ENCODE measurements around the gene TAF1L.
"Not testable (repeated sequence)": the region's sequence is repeated elsewhere in the genome, so short reads cannot be mapped to it uniquely, and the experiment has no call there.

The TAF1L gene
- 0.18 to 0.62 (median 0.40) reads per million in 4 experiments for total RNA-seq

DNA sequence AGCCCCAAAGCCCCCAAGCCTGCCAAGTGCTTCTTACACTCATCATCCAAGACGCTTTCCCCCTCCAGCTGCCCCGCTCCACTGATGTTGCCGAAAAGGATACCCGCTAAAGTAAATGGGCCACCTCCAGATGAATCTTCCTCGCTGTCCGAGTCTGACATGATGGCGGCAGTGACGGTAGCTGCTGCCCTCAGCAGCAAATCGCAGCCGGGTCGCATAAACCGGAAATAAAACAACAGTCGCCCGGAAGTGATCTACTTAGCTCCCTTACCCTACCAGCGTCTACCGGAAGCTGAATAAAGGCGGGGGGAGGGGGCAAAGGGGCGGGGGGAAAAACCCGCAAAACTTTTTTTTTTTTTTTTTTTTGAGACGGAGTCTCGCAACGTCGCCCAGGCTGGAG is at the start of gene TAF1L:
Gene TAF1L (minus strand): TSS at position 308 of the 400 bp plus-strand sequence. CDS start 90 bp downstream, at position 218.
- DNase-seq, result no peak

- no peak for DNase-seq
Observed at GRCh38 chr9:32681751-32682150, 46.3 kb upstream of the TAF1L start.

- no peak for DNase-seq
Observed at GRCh38 chr9:32677931-32678330, 42.5 kb upstream of the TAF1L start.

DNA sequence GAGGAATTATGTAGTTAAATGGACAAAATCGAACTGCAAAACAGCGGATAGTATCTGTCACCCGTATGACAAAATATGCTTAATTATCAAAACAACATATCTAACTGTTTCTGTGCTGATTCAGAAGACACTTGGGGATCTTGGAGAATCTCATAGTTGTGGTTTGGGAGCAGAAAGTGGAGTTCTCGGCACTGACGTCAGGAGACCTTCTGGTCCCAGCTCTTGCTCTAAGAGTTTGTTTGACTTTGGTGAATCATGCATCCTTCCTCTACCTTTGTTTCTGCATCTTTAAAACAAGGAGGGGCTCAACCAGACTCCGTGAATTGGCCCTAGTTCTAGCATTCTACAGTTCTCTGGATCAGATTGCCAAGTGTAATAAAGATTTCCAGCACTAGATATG is 37.0 kb upstream of the TAF1L start:
- no peak for DNase-seq

- DNase-seq, result no peak
Observed at GRCh38 chr9:32671333-32671732, 35.9 kb upstream of the TAF1L start.

DNA sequence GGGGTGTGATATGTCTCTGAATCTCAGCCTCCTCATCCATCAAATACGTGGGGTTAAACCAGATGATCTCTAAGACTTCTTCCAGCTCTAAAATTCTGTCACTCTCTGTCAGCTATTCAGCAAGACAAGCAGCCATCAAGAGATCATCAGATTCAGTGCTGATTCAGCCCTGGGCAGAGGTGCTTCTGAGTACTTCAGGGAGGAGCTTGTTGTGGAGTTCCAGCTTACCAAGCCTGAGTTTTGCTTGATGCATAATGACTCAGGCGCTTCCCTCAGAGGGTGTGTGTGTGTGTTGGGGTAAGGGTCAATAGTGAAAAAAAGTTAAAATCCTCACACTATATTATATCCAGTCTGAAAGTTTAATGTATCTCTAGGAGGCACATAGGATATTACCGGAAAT is 29.6 kb upstream of the TAF1L start:
- DNase-seq, result no peak

GRCh38 chr9:32663741-32664140 is 28.3 kb upstream of the TAF1L start:
- no peak for DNase-seq

DNA sequence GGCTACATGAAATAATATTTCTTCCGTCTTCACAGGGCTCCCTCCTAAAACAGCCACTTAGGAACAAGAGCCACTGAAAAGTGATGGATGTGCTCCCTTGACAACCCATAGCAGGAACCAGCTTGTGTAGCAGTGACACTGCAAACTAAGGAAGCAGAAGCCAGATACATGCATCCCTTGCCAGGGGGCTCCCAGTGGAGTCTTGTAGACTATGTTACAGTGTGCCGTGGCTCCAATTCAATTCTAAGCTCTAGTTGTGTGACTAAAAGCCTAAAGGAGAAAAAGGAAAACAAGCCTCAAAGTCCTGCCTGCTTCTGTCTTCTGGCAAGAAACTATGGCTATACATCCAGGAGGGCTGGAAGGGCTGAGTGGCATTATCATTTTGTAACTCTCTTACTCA is 12.2 kb upstream of the TAF1L start:
- no peak for DNase-seq

- no peak for DNase-seq
Observed at GRCh38 chr9:32644698-32645097, 9.2 kb upstream of the TAF1L start.

GRCh38 chr9:32633151-32633550 is 2.3 kb downstream of the TAF1L start:
- not testable (repeated sequence) for DNase-seq

GRCh38 chr9:32631991-32632390 is 3.5 kb downstream of the TAF1L start:
- DNase-seq, result no peak

- no peak for DNase-seq
Observed at GRCh38 chr9:32627394-32627954, 8.0 kb downstream of the TAF1L start.

DNA sequence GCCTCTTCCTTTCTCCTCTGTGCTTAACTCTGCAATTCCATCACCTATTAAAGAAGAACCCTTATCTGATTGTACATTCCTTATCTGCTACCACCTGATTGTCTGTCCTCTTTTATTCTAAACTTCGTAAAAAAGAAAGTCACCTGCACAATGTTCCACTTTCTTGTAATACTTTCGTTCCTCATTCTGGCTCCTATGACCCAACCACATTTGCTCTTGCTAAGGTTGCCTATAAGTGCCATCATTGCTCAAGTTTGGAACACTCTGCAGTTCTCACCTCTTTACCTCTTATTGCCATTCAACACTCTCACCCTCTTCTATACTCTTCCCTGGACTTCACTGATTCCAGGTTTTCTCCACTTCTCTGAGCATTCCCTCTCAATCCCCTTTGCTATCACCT is 10.1 kb downstream of the TAF1L start:
- no peak for DNase-seq

GRCh38 chr9:32622948-32623347 is 12.5 kb downstream of the TAF1L start:
- no peak for DNase-seq

DNA sequence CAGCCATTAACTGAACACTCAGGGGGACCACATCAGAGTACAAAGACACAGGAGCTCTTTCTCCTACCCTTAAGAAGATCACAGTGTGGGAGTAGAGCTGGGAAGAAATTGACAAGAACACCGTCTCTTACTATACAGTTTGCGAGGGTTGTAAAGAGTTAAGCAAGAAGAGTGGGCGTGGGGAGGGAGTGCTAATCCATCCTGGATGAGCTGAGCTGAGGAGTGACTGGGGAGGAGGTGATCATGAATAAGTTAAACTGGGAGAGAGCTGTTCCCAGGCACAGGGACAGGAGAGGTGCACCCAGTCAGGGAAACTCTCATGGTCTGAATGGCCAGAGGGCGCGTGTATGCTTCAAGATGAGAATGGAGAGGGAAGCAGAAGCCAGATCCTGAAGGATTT is 17.2 kb downstream of the TAF1L start:
- no peak for DNase-seq

DNA sequence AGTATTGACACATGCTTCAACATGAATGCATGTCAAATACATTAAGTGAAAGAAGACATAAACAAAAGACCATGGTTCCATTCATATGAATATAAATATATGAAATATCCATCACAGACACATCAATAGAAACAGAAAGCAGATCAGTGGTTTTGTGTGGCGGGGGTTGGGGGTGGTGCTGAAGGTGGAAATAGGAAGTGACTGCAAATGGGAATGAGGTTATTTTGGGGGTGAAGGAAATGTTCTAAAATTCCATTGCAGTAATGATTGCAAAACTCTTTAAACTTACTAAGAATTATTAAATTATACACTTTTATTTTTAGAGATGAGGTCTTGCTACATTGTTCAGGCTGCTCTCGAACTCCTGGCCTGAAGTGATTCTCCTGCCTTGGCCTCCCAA is 28.7 kb downstream of the TAF1L start:
- no peak for DNase-seq

DNA sequence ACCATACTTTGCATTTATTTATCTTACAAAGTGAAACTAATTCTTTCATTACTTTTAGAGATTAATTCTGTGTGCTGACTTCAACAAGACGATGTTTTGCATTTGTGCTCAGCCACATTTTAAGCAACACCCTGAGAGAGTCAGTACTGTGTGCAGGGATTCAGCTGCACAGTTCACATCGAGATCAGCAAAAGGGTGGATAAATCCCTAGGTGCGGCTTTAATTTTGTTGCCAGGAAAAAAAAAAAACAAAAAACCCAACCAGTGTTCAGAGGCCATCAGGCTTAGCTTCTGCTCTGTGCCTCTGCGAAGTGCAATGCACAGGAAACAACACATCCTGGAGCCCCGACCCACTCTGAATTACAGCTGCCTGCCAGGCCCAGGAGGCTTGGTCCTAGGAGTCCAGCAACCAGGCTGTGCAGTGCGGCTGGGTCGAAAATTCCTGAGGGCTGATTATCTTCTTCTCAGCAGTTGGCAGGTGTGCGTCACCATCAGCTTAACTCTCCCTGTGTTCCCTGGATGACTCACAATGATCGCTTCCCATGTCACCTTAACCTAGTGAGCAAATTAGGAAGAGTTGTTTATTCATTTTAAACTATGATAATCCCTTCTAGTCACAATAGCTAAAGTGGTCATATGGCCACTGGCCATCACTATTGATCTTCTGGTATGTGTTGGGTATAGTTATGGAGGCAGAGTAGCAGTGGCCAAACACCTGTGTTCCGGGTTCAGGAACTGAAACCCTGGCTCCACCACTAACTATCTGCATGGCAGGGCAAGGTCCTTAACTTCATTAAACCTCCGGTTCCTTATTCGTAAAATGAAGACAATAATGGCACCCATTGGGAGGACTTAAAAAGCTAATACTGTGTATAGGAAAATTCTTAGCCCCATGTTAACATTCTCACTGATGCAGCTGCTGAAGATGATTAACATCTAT is 31.3 kb downstream of the TAF1L start:
- no peak for DNase-seq

DNA sequence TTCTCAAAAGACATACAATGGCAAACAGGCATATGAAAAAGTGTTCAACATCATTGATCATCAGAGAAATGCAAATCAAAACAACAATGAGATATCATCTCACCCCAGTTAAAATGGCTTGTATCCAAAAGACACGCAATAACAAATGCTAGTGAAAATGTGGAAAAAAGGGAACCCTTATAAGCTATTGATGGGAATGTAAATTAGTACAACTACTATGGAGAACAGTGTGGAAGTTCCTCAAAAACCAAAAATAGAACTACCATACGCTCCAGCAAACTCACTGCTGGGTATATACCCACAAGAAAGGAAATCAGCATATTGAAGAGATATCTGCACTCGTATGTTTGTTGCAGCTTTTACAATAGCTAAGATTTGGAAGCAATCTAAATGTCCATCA is 36.4 kb downstream of the TAF1L start:
- DNase-seq, result not testable (repeated sequence)

DNA sequence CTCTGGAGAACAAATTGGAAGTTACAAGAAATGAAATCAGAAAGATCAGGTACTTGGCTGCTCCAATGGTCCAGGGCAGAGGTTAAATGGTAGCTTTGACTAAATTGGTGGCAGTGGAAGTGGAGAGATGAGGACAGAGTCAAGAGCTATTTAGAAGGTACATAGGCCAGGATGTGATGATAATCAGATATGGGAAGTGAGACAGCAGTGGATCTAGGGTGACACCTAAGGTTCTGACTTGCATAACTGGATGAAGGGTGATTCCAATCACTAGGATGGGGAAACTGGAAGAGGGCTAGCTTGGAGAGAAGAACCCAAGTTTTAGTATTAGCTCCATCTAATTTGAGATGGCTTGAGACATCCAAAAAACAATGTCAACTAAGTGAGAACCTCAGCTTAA is 38.5 kb downstream of the TAF1L start:
- no peak for DNase-seq

DNA sequence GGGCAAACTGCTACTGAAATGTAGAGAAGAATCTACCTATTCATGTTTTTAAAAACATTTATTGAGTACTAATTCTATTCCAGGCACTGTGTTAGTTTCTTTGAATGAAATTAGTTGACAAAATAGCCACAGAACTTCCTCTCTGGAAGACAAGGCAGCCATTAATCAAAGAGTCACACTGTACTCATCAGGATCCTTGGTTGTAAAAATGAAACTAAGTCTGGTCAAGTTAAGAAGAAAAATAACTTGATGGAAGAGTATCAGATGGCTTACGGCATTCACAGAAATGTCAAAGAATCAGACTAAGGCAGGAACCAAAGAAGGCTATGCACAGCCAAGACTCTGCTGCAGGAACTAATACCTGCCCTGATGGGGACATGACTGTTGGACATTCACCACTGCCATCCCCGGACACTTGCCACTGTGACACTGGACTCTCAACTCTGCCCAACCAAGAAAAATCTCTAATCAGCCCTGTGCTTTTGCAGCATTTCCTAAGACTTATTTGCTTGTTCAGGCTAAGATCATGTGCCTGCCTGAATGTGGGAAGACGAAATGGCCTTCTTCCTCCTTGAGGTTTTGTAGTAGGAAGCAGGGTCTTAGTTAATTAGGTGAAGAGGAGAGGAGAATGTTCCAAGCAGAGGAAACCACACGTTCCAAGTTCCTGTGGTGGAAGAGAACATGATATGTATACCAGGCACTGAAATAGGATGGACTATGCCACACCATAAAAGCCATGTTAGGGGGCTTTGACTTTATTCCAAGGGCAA is 39.2 kb downstream of the TAF1L start:
- no peak for DNase-seq

DNA sequence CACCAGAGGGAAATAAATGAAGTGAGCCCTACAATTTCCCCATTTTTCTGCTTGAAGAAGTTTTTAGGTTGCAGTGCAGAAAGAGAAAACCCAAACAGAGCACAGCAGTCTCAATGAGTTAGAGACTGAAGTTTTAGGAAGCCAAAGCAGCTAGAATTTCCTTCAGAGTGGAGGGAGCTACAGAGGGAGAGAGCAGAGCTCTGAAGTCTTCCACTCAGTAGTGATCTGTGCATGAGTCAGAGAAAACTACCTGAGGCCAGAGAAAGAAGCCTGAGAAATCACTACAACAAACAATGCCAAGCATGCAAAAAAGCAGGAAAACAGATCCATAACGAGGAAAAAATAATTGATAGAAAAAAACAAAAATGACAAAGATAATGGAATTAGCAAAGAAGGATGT is 44.6 kb downstream of the TAF1L start:
- no peak for DNase-seq

- no peak for DNase-seq
Observed at GRCh38 chr9:32590476-32590875, 45.0 kb downstream of the TAF1L start.

DNA sequence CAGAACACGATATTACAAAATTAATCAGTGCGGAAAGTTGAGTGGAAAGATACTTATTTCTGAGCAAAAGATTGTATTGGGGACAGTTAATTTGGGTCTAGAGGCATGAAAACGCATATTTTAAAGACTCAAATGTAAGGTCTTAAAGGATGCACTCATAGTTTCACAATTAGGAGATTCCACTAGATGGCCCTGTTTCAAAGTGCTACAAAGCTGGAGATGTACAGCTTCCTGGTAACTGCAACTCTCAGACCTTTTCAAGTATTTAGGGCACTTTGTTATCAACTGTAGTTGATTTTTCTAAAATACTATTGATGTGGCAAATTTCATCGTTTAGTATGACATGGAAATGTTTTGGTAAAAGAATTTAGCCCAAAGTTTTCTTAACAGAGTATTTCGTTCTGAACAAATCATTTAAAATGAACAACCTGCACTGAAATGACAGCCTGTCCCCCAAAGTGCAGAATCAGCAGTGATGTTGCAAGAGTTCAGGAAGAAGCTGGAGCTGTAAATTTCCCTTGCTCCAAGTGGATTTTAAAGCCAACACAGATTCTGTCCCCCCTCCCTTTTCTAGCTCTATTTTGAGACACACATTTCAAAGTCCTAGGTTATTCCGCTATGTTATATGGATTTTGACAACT is 46.3 kb downstream of the TAF1L start:
- DNase-seq, result no peak

All from effector CD8-positive, alpha-beta T cell (primary cell).